ENCODE measurements around the gene APLP2. TPM values are rescaled to one million over a fixed set of nuclear protein-coding genes. Genes with fewer than 3 reads are reported as not detected.
A peak's percentile ranks its signal among the peaks of the same experiment; 100 is the strongest.

The APLP2 gene
- total RNA-seq, 2 experiments from 2014 or later = 34.6 to 40.2 TPM

DNA sequence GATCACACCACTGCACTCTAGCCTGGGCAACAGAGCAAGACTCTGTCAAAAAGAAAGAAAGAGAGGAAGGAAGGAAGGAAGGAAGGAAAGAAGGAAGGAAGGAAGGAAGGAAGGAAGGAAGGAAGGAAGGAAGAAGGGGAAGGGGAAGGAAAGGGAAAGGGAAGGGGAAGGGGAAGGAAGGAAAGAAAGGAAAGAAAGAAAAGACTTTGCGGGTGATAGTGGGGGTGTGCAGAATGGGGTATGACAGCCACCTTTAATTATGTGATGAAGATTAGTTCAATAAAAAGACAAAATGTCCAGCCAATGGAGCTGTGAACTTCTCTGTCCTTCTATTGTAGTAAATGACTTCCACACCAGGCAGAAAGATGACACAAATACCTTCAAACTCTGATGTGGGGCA, 8.7 kb upstream of the APLP2 start:
- CTCF ChIA-PET = interaction anchor here (1.6 kb wide), 1 partner anchor 71 kb away, joined by 3 read pairs; no protein-coding TSS in a partner anchor
- H3K27ac Mint-ChIP-seq = no peak overlapping the region

DNA sequence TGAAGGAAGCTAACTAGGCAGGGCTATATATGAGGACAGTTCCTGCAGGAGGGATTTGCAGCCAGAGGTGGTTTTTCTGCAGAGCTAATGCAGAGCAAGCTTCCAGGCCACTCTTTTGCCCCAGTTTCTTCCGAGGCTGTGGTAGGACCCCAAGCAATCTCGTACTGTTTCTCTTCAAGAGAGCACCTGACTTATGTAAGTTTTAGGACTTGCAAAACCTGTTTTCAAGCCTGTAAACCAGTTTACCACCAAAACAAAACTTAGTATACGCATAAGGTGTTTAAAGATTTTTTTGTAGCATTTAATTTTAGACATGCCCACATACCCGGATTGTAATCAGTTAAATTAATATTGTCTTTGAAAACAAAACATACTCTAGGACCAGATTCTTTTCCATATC, 7.7 kb upstream of the APLP2 start:
- H3K4me3 Mint-ChIP-seq = no peak overlapping the region
- peaks cover 24% of the 10 kb centered on the region for H3K27me3 Mint-ChIP-seq
- POLR2A ChIA-PET = no interaction called here

More for the DNA sequence above, 8.7 kb upstream of the APLP2 start:
- Mint-ChIP-seq H3K4me1 (no peaks in the 10 kb centered on the region), H3K4me3 (no peak overlapping the region), H3K36me3 (ENCODE audit: low read depth) (no peaks in the 10 kb centered on the region), H3K27me3 (peaks cover 24% of the 10 kb centered on the region), H3K9me3 (ENCODE audit: low read depth) (no peaks in the 10 kb centered on the region)
- no peak for DNase-seq
- intact Hi-C loops (cut with DNase I, micrococcal nuclease) = no loop called here
- no peak for ATAC-seq
- POLR2A ChIA-PET = interaction anchor here (0.6 kb wide), 1 partner anchor 57 kb away, joined by 3 read pairs; no protein-coding TSS in a partner anchor

DNA sequence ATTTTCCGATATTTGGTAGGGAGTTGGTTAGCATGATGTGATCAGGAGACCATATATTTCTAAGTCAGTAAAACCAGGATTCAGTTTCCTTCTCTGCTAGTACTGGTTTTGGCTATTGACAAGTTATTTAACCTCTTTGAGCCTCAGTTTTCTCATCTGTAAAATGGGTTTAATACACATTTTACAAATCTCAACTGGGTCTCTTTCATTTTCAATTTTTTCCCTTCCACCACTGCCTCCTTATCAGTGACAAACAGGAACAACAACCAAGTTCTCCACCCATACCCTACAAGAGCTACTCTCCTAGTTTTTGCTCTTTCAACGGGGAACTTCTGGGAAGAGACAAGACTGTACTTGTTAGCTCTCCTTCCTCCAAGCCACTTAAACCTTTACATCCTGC, 6.2 kb upstream of the APLP2 start:
- ChIA-PET CTCF (interaction anchor here (1.4 kb wide), 1 partner anchor 64 kb away, joined by 4 read pairs; no protein-coding TSS in a partner anchor), POLR2A (no interaction called here)
- Mint-ChIP-seq H3K27ac (no peak overlapping the region), H3K36me3 (ENCODE audit: low read depth) (no peaks in the 10 kb centered on the region), H3K27me3 (peaks cover 19% of the 10 kb centered on the region), H3K4me3 (no peak overlapping the region), H3K4me1 (peaks cover 2% of the 10 kb centered on the region), H3K9me3 (ENCODE audit: low read depth) (no peaks in the 10 kb centered on the region)
- ATAC-seq (no peak), DNase-seq (no peak)
- intact Hi-C loops (cut with DNase I, micrococcal nuclease) = no loop called here

More for the DNA sequence above, 7.7 kb upstream of the APLP2 start:
- intact Hi-C loops (cut with DNase I, micrococcal nuclease) = no loop called here
- no peak overlapping the region for H3K27ac Mint-ChIP-seq
- no peaks in the 10 kb centered on the region for H3K9me3 Mint-ChIP-seq (ENCODE audit: low read depth)
- no peaks in the 10 kb centered on the region for H3K36me3 Mint-ChIP-seq (ENCODE audit: low read depth)
- no peaks in the 10 kb centered on the region for H3K4me1 Mint-ChIP-seq
- ATAC-seq (no peak), DNase-seq (no peak)
- CTCF ChIA-PET = interaction anchor here (0.7 to 1.6 kb wide), 3 partner anchors 70 to 1170 kb away, joined by 3 read pairs; no protein-coding TSS in a partner anchor

DNA sequence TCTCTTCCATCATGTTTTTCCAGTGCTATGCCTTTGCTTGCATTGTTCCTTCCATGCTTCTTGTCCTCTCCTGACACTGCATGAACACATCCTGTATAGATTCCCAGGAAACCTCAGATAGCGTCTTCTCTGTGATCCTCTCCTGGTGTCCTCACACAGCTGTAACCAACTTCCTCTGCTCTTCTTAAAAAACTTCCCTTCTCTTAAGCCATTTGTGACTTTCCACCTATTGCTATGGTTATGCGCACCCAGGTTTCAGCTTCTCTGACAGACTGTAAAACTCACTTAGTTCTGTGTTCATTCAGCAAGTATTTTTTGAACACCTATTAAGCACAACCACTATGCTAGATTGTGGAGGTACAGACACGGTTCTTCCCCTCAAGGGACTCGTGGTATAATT, 5.1 kb upstream of the APLP2 start:
- ChIA-PET POLR2A (interaction anchor here (0.6 kb wide), 1 partner anchor 94 kb away, joined by 3 read pairs; no protein-coding TSS in a partner anchor), CTCF (interaction anchor here (1.0 kb wide), 1 partner anchor 165 kb away, joined by 3 read pairs; no protein-coding TSS in a partner anchor)
- no peak for DNase-seq
- H3K27ac Mint-ChIP-seq = no peak overlapping the region
- H3K27me3 Mint-ChIP-seq = peaks cover 17% of the 10 kb centered on the region
- peaks cover 8% of the 10 kb centered on the region for H3K4me1 Mint-ChIP-seq
- no peak for ATAC-seq
- no peaks in the 10 kb centered on the region for H3K9me3 Mint-ChIP-seq (ENCODE audit: low read depth)
- no peaks in the 10 kb centered on the region for H3K36me3 Mint-ChIP-seq (ENCODE audit: low read depth)
- intact Hi-C loops (cut with DNase I, micrococcal nuclease) = no loop called here
- no peak overlapping the region for H3K4me3 Mint-ChIP-seq

DNA sequence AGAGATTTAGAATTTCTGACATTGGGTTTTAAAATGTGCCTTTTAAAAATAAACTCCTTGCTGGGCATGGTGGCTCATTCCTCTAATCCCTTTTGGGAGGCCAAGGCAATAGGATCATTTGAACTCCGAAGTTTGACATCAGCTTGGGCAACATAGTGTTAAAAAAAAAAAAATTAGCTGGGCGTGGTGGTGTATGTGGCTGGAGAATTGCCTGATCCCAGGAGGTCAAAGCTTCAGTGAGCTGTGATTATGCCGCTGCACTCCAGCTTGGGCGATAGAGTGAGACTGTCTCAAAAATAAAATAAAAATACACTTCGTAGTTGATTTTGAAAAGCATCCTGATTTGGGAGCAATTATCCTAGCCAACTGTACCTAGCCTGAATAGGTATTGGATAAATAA, 3.4 kb upstream of the APLP2 start:
- POLR2A ChIA-PET = no interaction called here
- intact Hi-C loops (cut with DNase I, micrococcal nuclease) = loop anchor here in 1 of 2 experiments (5.0 kb wide), 1 partner anchor 851 kb away; the partner anchor contains the start of gene SNX19
- H3K27me3 Mint-ChIP-seq = peaks cover 14% of the 10 kb centered on the region
- ATAC-seq = no peak
- no peaks in the 10 kb centered on the region for H3K9me3 Mint-ChIP-seq (ENCODE audit: low read depth)
- CTCF ChIA-PET = interaction anchor here (0.9 kb wide), 1 partner anchor 66 kb away, joined by 4 read pairs; no protein-coding TSS in a partner anchor
- no peak overlapping the region for H3K27ac Mint-ChIP-seq
- no peak for DNase-seq
- no peak overlapping the region for H3K4me3 Mint-ChIP-seq
- H3K36me3 Mint-ChIP-seq (ENCODE audit: low read depth) = no peaks in the 10 kb centered on the region
- peaks cover 13% of the 10 kb centered on the region for H3K4me1 Mint-ChIP-seq

DNA sequence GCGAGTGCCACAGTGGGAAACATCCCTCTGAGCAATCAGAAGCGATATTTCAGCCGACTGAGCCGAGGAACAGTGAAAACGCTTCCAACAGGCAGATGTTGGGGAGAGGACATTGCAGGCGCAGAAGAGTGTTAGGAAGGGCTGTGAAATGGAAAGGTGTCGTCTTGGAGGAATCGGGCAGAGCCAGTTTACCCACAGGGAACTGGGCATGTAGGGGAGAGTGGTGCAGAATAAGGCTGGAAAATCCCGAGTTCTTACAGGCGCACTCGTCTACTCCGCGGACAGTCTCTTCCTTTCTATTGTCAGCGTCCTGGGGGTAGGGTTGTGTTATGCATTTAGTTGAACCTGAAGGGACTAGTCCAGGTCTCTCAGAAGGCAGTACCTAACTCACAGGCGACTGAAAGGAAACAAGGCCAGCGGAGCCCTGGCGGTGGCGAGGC, 1.1 kb upstream of the APLP2 start:
- ChIA-PET CTCF (no interaction called here), POLR2A (no interaction called here)
- H3K4me1 Mint-ChIP-seq = peaks cover 22% of the 10 kb centered on the region
- peak overlapping the region; percentile 91 for H3K27ac Mint-ChIP-seq
- H3K9me3 Mint-ChIP-seq (ENCODE audit: low read depth) = no peaks in the 10 kb centered on the region
- intact Hi-C loops (cut with DNase I, micrococcal nuclease) = loop anchor here (2.0 to 5.0 kb wide), 3 partner anchors 50 to 849 kb away; partner anchors contain the start of gene SNX19 (in 1 of the 2)
- no peaks in the 10 kb centered on the region for H3K36me3 Mint-ChIP-seq (ENCODE audit: low read depth)
- H3K27me3 Mint-ChIP-seq = peaks cover 14% of the 10 kb centered on the region
- H3K4me3 Mint-ChIP-seq = peak overlapping the region; percentile 84
- no peak for DNase-seq
- ATAC-seq = no peak

DNA sequence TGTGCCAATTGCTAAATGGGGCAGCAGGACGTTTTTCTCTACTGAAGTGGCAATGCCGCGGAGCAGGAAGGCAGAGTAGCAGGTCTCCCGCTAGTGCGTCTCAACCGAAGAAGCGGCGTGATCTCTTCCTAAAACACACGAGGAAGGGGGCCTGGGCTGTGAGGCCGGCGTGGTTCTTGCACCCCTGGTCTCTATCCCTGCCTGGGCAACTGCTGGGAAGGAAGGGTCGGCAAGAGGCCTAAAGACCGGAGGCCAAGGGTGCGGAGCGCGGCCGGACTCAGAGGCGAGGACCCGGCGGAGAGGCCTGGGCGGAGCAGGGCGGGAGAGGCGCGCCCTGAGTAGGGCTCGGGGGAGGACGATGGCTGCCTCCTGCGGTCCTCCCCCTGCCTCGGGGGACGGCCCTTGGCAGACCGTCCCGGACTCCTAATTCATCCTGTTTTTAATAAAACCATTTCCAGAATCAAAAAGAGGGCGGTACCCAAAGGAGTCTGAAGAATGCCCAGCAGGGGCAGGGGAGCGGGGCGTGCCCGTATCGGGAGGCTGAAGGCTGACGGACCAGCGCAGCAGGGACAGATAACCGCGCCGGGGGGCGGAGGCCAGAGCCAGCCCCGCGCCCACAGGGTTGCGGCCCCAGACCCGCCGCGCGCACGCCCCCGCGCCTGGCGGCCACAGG, 572 bp upstream of the APLP2 start:
- DNase-seq (peak; percentile 70), ATAC-seq (peak; percentile 61)
- Mint-ChIP-seq H3K4me3 (peak overlapping the region; percentile 84), H3K27ac (peak overlapping the region; percentile 91), H3K4me1 (peaks cover 22% of the 10 kb centered on the region), H3K36me3 (ENCODE audit: low read depth) (no peaks in the 10 kb centered on the region), H3K27me3 (peaks cover 10% of the 10 kb centered on the region), H3K9me3 (ENCODE audit: low read depth) (no peaks in the 10 kb centered on the region)
- POLR2A ChIA-PET = no interaction called here
- intact Hi-C loops (cut with DNase I, micrococcal nuclease) = loop anchor here (1.0 to 5.0 kb wide), 8 partner anchors 50 to 848 kb away; partner anchors contain the start of genes PRDM10 (in 2 of the 2), NFRKB (in 1 of the 2), SNX19 (in 1 of the 2) and ZBTB44 (in 1 of the 2)
- CTCF ChIA-PET = interaction anchor here (0.7 kb wide), 1 partner anchor 174 kb away, joined by 4 read pairs; no protein-coding TSS in a partner anchor

DNA sequence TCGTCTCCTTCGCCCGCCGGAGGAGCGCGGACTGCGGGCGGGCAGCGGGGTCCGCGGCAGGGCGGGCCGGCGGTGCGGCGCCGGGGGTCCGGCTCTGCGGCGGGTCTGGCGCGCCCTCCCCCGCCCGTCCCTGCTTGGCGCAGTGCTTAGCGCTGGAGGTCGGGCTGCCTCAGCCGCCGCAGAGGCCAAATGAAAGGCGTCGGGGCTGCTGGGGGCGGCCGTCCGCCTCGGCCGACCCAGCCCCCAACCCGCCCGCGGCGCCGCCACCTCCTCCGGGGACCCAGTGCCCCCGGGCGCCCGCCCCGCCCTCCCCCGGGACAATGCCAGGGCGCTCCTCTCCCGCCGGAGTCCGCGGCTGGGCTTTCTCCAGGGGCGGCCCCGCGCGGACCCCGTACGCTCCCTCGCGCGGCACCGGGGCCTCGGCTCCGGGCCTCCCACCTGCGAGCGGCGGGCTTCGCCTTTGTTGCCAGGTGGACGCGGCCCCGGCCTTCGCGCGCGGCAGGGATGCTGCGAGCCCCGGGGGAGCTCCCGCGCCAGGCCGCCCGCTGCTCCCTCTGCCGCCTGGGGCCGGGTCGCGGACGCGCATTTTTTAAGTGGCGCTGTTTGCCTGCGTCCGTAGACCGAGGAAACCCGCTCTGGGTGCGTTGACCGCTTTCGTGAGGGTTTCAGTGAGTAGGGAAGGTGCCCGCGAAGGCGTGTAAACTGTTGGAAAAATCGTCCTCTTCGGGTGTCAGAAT, 583 bp downstream of the APLP2 start:
- peaks cover 22% of the 10 kb centered on the region for H3K4me1 Mint-ChIP-seq
- CTCF ChIA-PET = interaction anchor here (0.6 to 2.0 kb wide), 6 partner anchors 52 to 175 kb away, joined by 3 to 11 read pairs (median 4); no protein-coding TSS in a partner anchor
- POLR2A ChIA-PET = no interaction called here
- peaks cover 6% of the 10 kb centered on the region for H3K27me3 Mint-ChIP-seq
- no peaks in the 10 kb centered on the region for H3K9me3 Mint-ChIP-seq (ENCODE audit: low read depth)
- H3K27ac Mint-ChIP-seq = no peak overlapping the region
- ATAC-seq (peak; percentile 30), DNase-seq (peak; percentile 71)
- H3K36me3 Mint-ChIP-seq (ENCODE audit: low read depth) = no peaks in the 10 kb centered on the region
- intact Hi-C loops (cut with DNase I, micrococcal nuclease) = loop anchor here in 1 of 2 experiments (2.0 kb wide), 1 partner anchor 77 kb away; no protein-coding TSS in a partner anchor
- H3K4me3 Mint-ChIP-seq = peak overlapping the region; percentile 84

DNA sequence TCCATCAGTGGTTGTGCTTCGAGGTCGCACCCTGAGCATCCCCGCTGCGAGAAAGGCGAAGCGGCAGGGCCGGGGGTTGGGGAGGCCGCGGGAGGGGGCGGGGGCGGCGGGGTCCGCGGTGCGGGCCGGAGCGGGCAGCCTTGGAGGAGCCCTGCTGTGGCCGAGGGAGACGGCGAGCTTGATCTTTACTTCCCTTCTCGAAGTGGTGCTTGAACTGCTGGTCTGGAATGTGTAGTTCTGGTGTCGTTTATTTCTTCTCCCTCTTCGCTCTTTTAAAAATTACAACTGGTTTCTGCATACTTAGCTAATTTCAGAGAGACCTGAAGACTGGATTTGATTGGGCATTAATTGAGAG, 1.1 kb downstream of the APLP2 start:
- H3K4me3 Mint-ChIP-seq = peak overlapping the region; percentile 79
- no peaks in the 10 kb centered on the region for H3K36me3 Mint-ChIP-seq (ENCODE audit: low read depth)
- H3K27ac Mint-ChIP-seq = peak overlapping the region; percentile 57
- H3K9me3 Mint-ChIP-seq (ENCODE audit: low read depth) = no peaks in the 10 kb centered on the region
- H3K27me3 Mint-ChIP-seq = peaks cover 6% of the 10 kb centered on the region
- CTCF ChIA-PET = interaction anchor here (0.7 to 2.0 kb wide), 9 partner anchors 12 to 226 kb away, joined by 3 to 11 read pairs (median 3); no protein-coding TSS in a partner anchor
- H3K4me1 Mint-ChIP-seq = peaks cover 25% of the 10 kb centered on the region
- POLR2A ChIA-PET = interaction anchor here (0.7 kb wide), 1 partner anchor 89 kb away, joined by 3 read pairs; no protein-coding TSS in a partner anchor
- intact Hi-C loops (cut with DNase I, micrococcal nuclease) = loop anchor here in 1 of 2 experiments (2.0 kb wide), 1 partner anchor 78 kb away; no protein-coding TSS in a partner anchor
- ATAC-seq = no peak
- DNase-seq = no peak

DNA sequence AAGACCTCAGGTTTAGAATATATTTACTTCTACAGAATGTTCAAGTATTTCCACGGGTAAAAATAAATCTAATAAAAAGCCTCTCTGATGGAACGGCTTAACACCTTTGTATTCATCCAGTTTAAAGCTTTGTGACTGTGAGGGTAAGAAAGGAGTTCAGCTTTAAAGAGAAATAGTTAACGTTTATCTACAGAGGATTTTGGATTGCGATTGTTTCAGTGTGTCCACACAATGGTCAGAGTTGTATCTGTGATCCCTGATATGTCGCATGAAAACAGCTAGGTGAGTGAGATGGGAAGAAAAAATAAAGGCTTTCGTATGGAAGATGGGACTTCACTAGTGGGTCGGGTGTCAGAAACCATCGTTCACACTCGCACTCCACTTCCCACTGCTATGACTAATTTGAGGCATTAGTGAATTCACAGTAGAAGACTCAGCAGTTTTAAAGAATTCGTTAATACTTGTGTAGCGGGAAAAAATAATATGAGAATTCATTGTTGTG, 1.6 kb downstream of the APLP2 start:
- ATAC-seq (no peak), DNase-seq (no peak)
- H3K4me3 Mint-ChIP-seq = peak overlapping the region; percentile 79
- POLR2A ChIA-PET = interaction anchor here (0.6 to 0.7 kb wide), 2 partner anchors 15 to 90 kb away, joined by 3 to 7 read pairs; no protein-coding TSS in a partner anchor
- peaks cover 25% of the 10 kb centered on the region for H3K4me1 Mint-ChIP-seq
- peaks cover 6% of the 10 kb centered on the region for H3K27me3 Mint-ChIP-seq
- intact Hi-C loops (cut with DNase I, micrococcal nuclease) = loop anchor here in 1 of 2 experiments (2.0 kb wide), 1 partner anchor 78 kb away; no protein-coding TSS in a partner anchor
- peak overlapping the region; percentile 57 for H3K27ac Mint-ChIP-seq
- no peaks in the 10 kb centered on the region for H3K36me3 Mint-ChIP-seq (ENCODE audit: low read depth)
- CTCF ChIA-PET = interaction anchor here (0.7 to 2.0 kb wide), 9 partner anchors 12 to 225 kb away, joined by 3 to 11 read pairs (median 3); no protein-coding TSS in a partner anchor
- H3K9me3 Mint-ChIP-seq (ENCODE audit: low read depth) = no peaks in the 10 kb centered on the region

DNA sequence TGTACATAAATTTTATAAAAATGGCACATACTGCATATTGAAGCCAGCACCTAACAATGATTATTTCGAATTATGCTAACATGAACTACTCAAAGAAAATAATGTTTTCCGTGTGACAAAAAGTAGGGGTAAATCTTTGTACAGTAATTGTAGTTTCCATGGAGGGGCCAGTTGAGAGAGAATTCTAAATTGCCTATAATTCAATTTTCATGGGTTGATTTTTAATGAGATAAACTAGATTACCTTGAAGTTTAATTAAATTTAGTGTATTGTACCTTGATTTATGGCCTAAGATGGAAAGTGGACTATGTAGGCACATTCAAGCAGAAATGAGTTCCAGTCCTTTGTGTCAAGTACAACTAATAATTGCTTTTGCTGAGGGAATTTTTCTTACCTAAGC, 5.0 kb downstream of the APLP2 start:
- intact Hi-C loops (cut with DNase I, micrococcal nuclease) = no loop called here
- H3K4me3 Mint-ChIP-seq = no peak overlapping the region
- ATAC-seq (no peak), DNase-seq (no peak)
- no peak overlapping the region for H3K27ac Mint-ChIP-seq
- POLR2A ChIA-PET = no interaction called here
- no peaks in the 10 kb centered on the region for H3K36me3 Mint-ChIP-seq (ENCODE audit: low read depth)
- CTCF ChIA-PET = no interaction called here
- H3K27me3 Mint-ChIP-seq = peaks cover 4% of the 10 kb centered on the region
- H3K4me1 Mint-ChIP-seq = peaks cover 20% of the 10 kb centered on the region
- no peaks in the 10 kb centered on the region for H3K9me3 Mint-ChIP-seq (ENCODE audit: low read depth)

Data from activated CD4-positive, alpha-beta T cell treated with anti-CD3 and anti-CD28 coated beads for 36 hours (primary cell).